ENCODE measurements around the gene CREB5.

CREB5 gene

GRCh38 chr7:28618383-28618782, 206.1 kb downstream of the CREB5 start:
- no peak for FAIRE-seq

- no peak for FAIRE-seq
These were observed 206.9 kb downstream of the CREB5 start for GRCh38 chr7:28619256-28619655.

GRCh38 chr7:28621369-28621841, 209.1 kb downstream of the CREB5 start:
- no peak for FAIRE-seq

GRCh38 chr7:28623105-28623730, 210.9 kb downstream of the CREB5 start:
- FAIRE-seq: no peak

GRCh38 chr7:28623863-28624262, 211.5 kb downstream of the CREB5 start:
- FAIRE-seq: no peak

GRCh38 chr7:28625432-28625831, 213.1 kb downstream of the CREB5 start:
- no peak for FAIRE-seq

- FAIRE-seq: no peak
These were observed 213.9 kb downstream of the CREB5 start for GRCh38 chr7:28626221-28626620.

- FAIRE-seq: no peak
These were observed 214.4 kb downstream of the CREB5 start for GRCh38 chr7:28626624-28627262.

GRCh38 chr7:28627263-28627653, 214.9 kb downstream of the CREB5 start:
- no peak for FAIRE-seq

GRCh38 chr7:28627896-28628295, 215.6 kb downstream of the CREB5 start:
- no peak for FAIRE-seq

GRCh38 chr7:28629216-28629842, 217.0 kb downstream of the CREB5 start:
- FAIRE-seq: no peak

GRCh38 chr7:28630350-28630749, 218.0 kb downstream of the CREB5 start:
- no peak for FAIRE-seq

- FAIRE-seq: no peak
These were observed 219.7 kb downstream of the CREB5 start for GRCh38 chr7:28631995-28632394.

GRCh38 chr7:28638914-28639313, 226.6 kb downstream of the CREB5 start:
- no peak for FAIRE-seq

GRCh38 chr7:28640001-28640400, 227.7 kb downstream of the CREB5 start:
- FAIRE-seq: no peak

- FAIRE-seq: no peak
These were observed 229.6 kb downstream of the CREB5 start for GRCh38 chr7:28641752-28642545.

- FAIRE-seq: no peak
These were observed 230.9 kb downstream of the CREB5 start for GRCh38 chr7:28643188-28643569.

GRCh38 chr7:28643584-28644340, 231.4 kb downstream of the CREB5 start:
- FAIRE-seq: no peak

- FAIRE-seq: no peak
These were observed 233.5 kb downstream of the CREB5 start for GRCh38 chr7:28645866-28646265.

GRCh38 chr7:28646376-28647075, 234.2 kb downstream of the CREB5 start:
- FAIRE-seq: no peak

- no peak for FAIRE-seq
These were observed 234.7 kb downstream of the CREB5 start for GRCh38 chr7:28647076-28647421.

- FAIRE-seq: no peak
These were observed 236.9 kb downstream of the CREB5 start for GRCh38 chr7:28649189-28649588.

Measured in TTC549 (cell line).